Measurements from ENCODE around the gene UHMK1.
"Not testable (repeated sequence)": the region's sequence is repeated elsewhere in the genome, so short reads cannot be mapped to it uniquely, and the experiment has no call there.

The UHMK1 gene

GRCh38 chr1:162497723-162498495, at the start of gene UHMK1:
UHMK1 (plus strand) TSS chr1:162497818; CDS start chr1:162498001, 183 bp downstream.
- peak; percentile 93 for DNase-seq

GRCh38 chr1:162454361-162454760, 43.3 kb upstream of the UHMK1 start:
- DNase-seq, result not testable (repeated sequence)

- DNase-seq, result no peak
Measured at GRCh38 chr1:162456323-162456722, 41.3 kb upstream of the UHMK1 start.

- DNase-seq, result peak; percentile 48
Measured at GRCh38 chr1:162458236-162458635, 39.4 kb upstream of the UHMK1 start.

GRCh38 chr1:162462425-162462824, 35.2 kb upstream of the UHMK1 start:
- not testable (repeated sequence) for DNase-seq

- no peak for DNase-seq
Measured at GRCh38 chr1:162463021-162463420, 34.6 kb upstream of the UHMK1 start.

GRCh38 chr1:162466797-162467196, 30.8 kb upstream of the UHMK1 start:
- DNase-seq, result no peak

- DNase-seq, result no peak
Measured at GRCh38 chr1:162470216-162470615, 27.4 kb upstream of the UHMK1 start.

GRCh38 chr1:162471290-162471853, 26.2 kb upstream of the UHMK1 start:
- DNase-seq, result no peak

- no peak for DNase-seq
Measured at GRCh38 chr1:162475089-162475488, 22.5 kb upstream of the UHMK1 start.

- no peak for DNase-seq
Measured at GRCh38 chr1:162475539-162476185, 22.0 kb upstream of the UHMK1 start.

GRCh38 chr1:162476620-162477019, 21.0 kb upstream of the UHMK1 start:
- DNase-seq, result no peak

GRCh38 chr1:162485236-162485635, 12.4 kb upstream of the UHMK1 start:
- peak; percentile 14 for DNase-seq

- DNase-seq, result no peak
Measured at GRCh38 chr1:162487241-162487640, 10.4 kb upstream of the UHMK1 start.

GRCh38 chr1:162488219-162488618, 9.4 kb upstream of the UHMK1 start:
- no peak for DNase-seq

GRCh38 chr1:162495531-162496233, 1.9 kb upstream of the UHMK1 start:
- DNase-seq, result not testable (repeated sequence)

GRCh38 chr1:162497104-162497722, 405 bp upstream of the UHMK1 start:
- no peak for DNase-seq

GRCh38 chr1:162498496-162498810, 835 bp downstream of the UHMK1 start:
- no peak for DNase-seq

GRCh38 chr1:162500805-162501204, 3.2 kb downstream of the UHMK1 start:
- no peak for DNase-seq

- no peak for DNase-seq
Measured at GRCh38 chr1:162502077-162502476, 4.5 kb downstream of the UHMK1 start.

- peak; percentile 84 for DNase-seq
Measured at GRCh38 chr1:162502928-162503327, 5.3 kb downstream of the UHMK1 start.

GRCh38 chr1:162527314-162527713, 29.7 kb downstream of the UHMK1 start:
- no peak for DNase-seq

GRCh38 chr1:162530307-162530987, 32.8 kb downstream of the UHMK1 start:
- DNase-seq, result no peak

All from fibroblast of skin of right biceps (primary cell).